H1 (cell line): ENCODE data around the gene YIPF3. TPM values are rescaled to one million over a fixed set of nuclear protein-coding genes. Genes with fewer than 3 reads are reported as not detected.

Experiments
- ASH2L ChIP-seq: fragments of 200-600, 300-600 bp; sonication (generic); IDR thresholded peaks from one replicate; pipeline ENCODE4 v1.7.1; 2017; ENCODE audit warnings: low read length
- ATF2 ChIP-seq: IDR thresholded peaks from 2 replicates; pipeline ENCODE4 v1.6.1; 2012; ENCODE audit warnings: low read length, inconsistent platforms
- BACH1 ChIP-seq: IDR thresholded peaks from 2 replicates; pipeline ENCODE4 v1.6.1; 2012; ENCODE audit warnings: low read length, improper control_type of control experiment
- BCL11A ChIP-seq, 2 experiments: IDR thresholded peaks; one replicate each; pipeline ENCODE4 v1.6.1; 2011; ENCODE audit warnings: low read depth in 2 of 2, low read length in 2 of 2, mild to moderate bottlenecking in 2 of 2
- CHD1 ChIP-seq: IDR thresholded peaks from 2 replicates; pipeline ENCODE4 v1.6.1; 2012; ENCODE audit warnings: low read depth, low read length, improper control_type of control experiment
- CHD2 ChIP-seq: IDR thresholded peaks from 2 replicates; pipeline ENCODE4 v1.6.1; 2012; ENCODE audit warnings: low read length, improper control_type of control experiment
- EP300 ChIP-seq, 2 experiments: IDR thresholded peaks; 1 replicate in 1 of 2; 2 replicates in 1 of 2; pipeline ENCODE4 v1.6.1; 2011 to 2012; ENCODE audit warnings: low read depth in 2 of 2, low read length in 2 of 2, mild to moderate bottlenecking in 2 of 2, borderline replicate concordance in 1 of 2, inconsistent platforms in 1 of 2, moderate library complexity in 1 of 2
- FOSL1 ChIP-seq: IDR thresholded peaks from 2 replicates; pipeline ENCODE4 v1.6.1; 2011; ENCODE audit warnings: mild to moderate bottlenecking, low read depth, low read length, moderate library complexity; ENCODE audit not compliant: insufficient read depth
- GTF2F1 ChIP-seq: IDR thresholded peaks from 2 replicates; pipeline ENCODE4 v1.6.1; 2012; ENCODE audit warnings: low read depth, low read length, improper control_type of control experiment, borderline replicate concordance
- HDAC2 ChIP-seq, 2 experiments: fragments of 300-600 bp in 1 of 2; sonication (generic) in 1 of 2; IDR thresholded peaks; 2 replicates each; pipeline ENCODE4 v1.6.1; 2011 to 2012; ENCODE audit warnings: low read depth in 2 of 2, low read length in 2 of 2, mild to moderate bottlenecking in 2 of 2, moderate library complexity in 2 of 2, borderline replicate concordance in 1 of 2, inconsistent platforms in 1 of 2
- JUN ChIP-seq: IDR thresholded peaks from 2 replicates; pipeline ENCODE4 v1.6.1; 2011; ENCODE audit warnings: low read depth, mild to moderate bottlenecking, improper control_type of control experiment, low read length
- KDM1A ChIP-seq: fragments of 200-600, 300-600 bp; sonication (generic); IDR thresholded peaks from 2 replicates; pipeline ENCODE4 v1.7.1; 2016; ENCODE audit warnings: mild to moderate bottlenecking, low read length, borderline replicate concordance
- KDM5A ChIP-seq: fragments of 200-600 bp; IDR thresholded peaks from 2 replicates; pipeline ENCODE4 v1.7.1; 2012; ENCODE audit warnings: mild to moderate bottlenecking, low read length, inconsistent platforms, mixed read lengths
- POU5F1 ChIP-seq: IDR thresholded peaks from 2 replicates; pipeline ENCODE4 v1.6.1; 2011; ENCODE audit warnings: low read depth, mild to moderate bottlenecking, low read length, moderate library complexity
- RAD21 ChIP-seq, 2 experiments: IDR thresholded peaks in 1 of 2; conservative IDR thresholded peaks in 1 of 2; 2 replicates each; pipeline ENCODE4 v1.6.1; 2011; ENCODE audit warnings: low read depth in 2 of 2, low read length in 2 of 2, improper control_type of control experiment in 1 of 2, inconsistent platforms in 1 of 2, mild to moderate bottlenecking in 1 of 2, moderate library complexity in 1 of 2
- RFX5 ChIP-seq: IDR thresholded peaks from 2 replicates; pipeline ENCODE4 v1.6.1; 2011; ENCODE audit warnings: low read depth, low read length, improper control_type of control experiment, borderline replicate concordance
- RXRA ChIP-seq: IDR thresholded peaks from 2 replicates; pipeline ENCODE4 v1.6.1; 2011; ENCODE audit warnings: low read depth, mild to moderate bottlenecking, low read length, moderate library complexity; ENCODE audit not compliant: insufficient read depth
- SAP30 ChIP-seq: fragments of 300-600 bp; sonication (generic); IDR thresholded peaks from 2 replicates; pipeline ENCODE4 v1.7.1; 2012; ENCODE audit warnings: low read length, moderate library complexity, mild to moderate bottlenecking, inconsistent platforms; ENCODE audit not compliant: insufficient read depth, insufficient replicate concordance
- SIN3A ChIP-seq, 2 experiments: IDR thresholded peaks in 1 of 2; conservative IDR thresholded peaks in 1 of 2; 2 replicates each; pipeline ENCODE4 v1.6.1; 2011 to 2012; ENCODE audit warnings: low read length in 2 of 2, improper control_type of control experiment in 1 of 2, low read depth in 1 of 2, mild to moderate bottlenecking in 1 of 2
- SIX5 ChIP-seq: IDR thresholded peaks from 2 replicates; pipeline ENCODE4 v1.6.1; 2011; ENCODE audit warnings: mild to moderate bottlenecking, low read depth, low read length
- SP1 ChIP-seq: IDR thresholded peaks from 2 replicates; pipeline ENCODE4 v1.6.1; 2011; ENCODE audit warnings: low read depth, low read length
- polyA plus RNA-seq, 7 experiments: library from polyadenylated mRNA; depleted of rRNA in 3 of 7; stranded (reverse) in 5 of 7; unstranded in 2 of 7; fragments of >200 nt in 5 of 7; fragments of 200-250 nt in 2 of 7; gene quantifications; 1 replicate in 5 of 7; 2 replicates in 1 of 7; 4 replicates in 1 of 7; pipeline versions ENCODE4 v1.2.1 to v1.2.3, GENCODE V29; 2011 to 2013; ENCODE audit warnings: missing spikeins in 2 of 7, mixed read lengths in 2 of 7
- total RNA-seq: library from RNA; stranded (reverse); fragmentation: NEBNext Ultra II Directional; extraction: Animal tissue kit (Norgen Biotek cat#: 25700); gene quantifications from 2 replicates; pipeline ENCODE4 v1.2.1, GENCODE V29; 2021

Gene YIPF3
- total and polyA plus RNA-seq, 2 of the 8 experiments (the other 6 are each of a cell fraction or from before 2014, with no cell fraction given), result 77.2 to 225 TPM

GRCh38 chr6:43509984-43510826 is 6.5 kb downstream of the YIPF3 start, which contains the start of gene LRRC73 (continued):
- TF ChIP-seq SIX5 (no peak), JUN (no peak), ASH2L (peak; percentile 30), BACH1 (no peak), SIN3A (conservative IDR thresholded peaks at IDR 0.05 in 1 of 2, IDR thresholded peaks at IDR 0.05 in 1 of 2; ENCODE audit: low read depth in 1 of 2, low read length in 2 of 2) (peak in 1 of 2 experiments; percentile 80; a peak in 2 of 4 replicates), RFX5 (peak; percentile 84), BCL11A (IDR thresholded peaks at IDR 0.05; ENCODE audit: low read depth in 2 of 2, low read length in 2 of 2) (no peak), KDM1A (no peak), FOSL1 (no peak), ATF2 (no peak), POU5F1 (no peak), HDAC2 (IDR thresholded peaks at IDR 0.05; ENCODE audit: borderline replicate concordance in 1 of 2, low read depth in 2 of 2, low read length in 2 of 2) (no peak), SAP30 (no peak), GTF2F1 (no peak), CHD2 (no peak), CHD1 (no peak), RXRA (no peak), SP1 (no peak), EP300 (IDR thresholded peaks at IDR 0.05; ENCODE audit: borderline replicate concordance in 1 of 2, low read depth in 2 of 2, low read length in 2 of 2) (no peak), KDM5A (no peak), RAD21 (IDR thresholded peaks at IDR 0.05 in 1 of 2, conservative IDR thresholded peaks at IDR 0.05 in 1 of 2; ENCODE audit: low read depth in 2 of 2, low read length in 2 of 2) (no peak)
